Astrocyte (in vitro differentiated cells and primary cell): Measurements from ENCODE around the gene KIAA1671. TPM values are rescaled to one million over a fixed set of nuclear protein-coding genes. Genes with fewer than 3 reads are reported as not detected.

ENCODE experiments used
- DNase-seq: peaks from one replicate; pipeline ENCODE4 v3.0.0-alpha.2; 2010; ENCODE audit warnings: low read depth
- FAIRE-seq: peaks from 2 replicates; lab custom pipeline; 2011; peaks lifted over from hg19 to GRCh38; lab: Jason Lieb, UNC
- H2AFZ ChIP-seq: 2 replicates; pipeline ENCODE4 v1.6.0; 2012; ENCODE audit warnings: low read depth, low read length, inconsistent platforms
- H3K27ac ChIP-seq: 2 replicates; pipeline ENCODE4 v1.5.1; 2011; ENCODE audit warnings: low read depth, low read length, inconsistent platforms
- H3K27me3 ChIP-seq: 2 replicates; pipeline ENCODE4 v1.6.0; 2011; ENCODE audit warnings: low read length, inconsistent platforms; ENCODE audit not compliant: insufficient read depth
- H3K36me3 ChIP-seq: 2 replicates; pipeline ENCODE4 v1.5.1; 2011; ENCODE audit warnings: low read length, inconsistent platforms; ENCODE audit not compliant: insufficient read depth
- H3K4me1 ChIP-seq: 2 replicates; pipeline ENCODE4 v1.5.1; 2011; ENCODE audit warnings: low read length, inconsistent platforms; ENCODE audit not compliant: insufficient read depth
- H3K4me2 ChIP-seq: 2 replicates; pipeline ENCODE4 v1.6.0; 2012; ENCODE audit warnings: low read length, inconsistent platforms
- H3K4me3 ChIP-seq: 2 replicates; pipeline ENCODE4 v1.5.1; 2011; ENCODE audit warnings: low read depth, mild to moderate bottlenecking, low read length, inconsistent platforms; ENCODE audit not compliant: insufficient read depth
- H3K79me2 ChIP-seq: 2 replicates; pipeline ENCODE4 v1.6.0; 2012; ENCODE audit warnings: mild to moderate bottlenecking, low read length, inconsistent platforms; ENCODE audit not compliant: insufficient read depth
- H3K9ac ChIP-seq: 2 replicates; pipeline ENCODE4 v1.6.0; 2012; ENCODE audit warnings: mild to moderate bottlenecking, low read length, inconsistent platforms
- H3K9me3 ChIP-seq: 2 replicates; pipeline ENCODE4 v1.5.1; 2012; ENCODE audit warnings: low read depth, mild to moderate bottlenecking, low read length, inconsistent platforms; ENCODE audit not compliant: insufficient read depth
- H4K20me1 ChIP-seq: 2 replicates; pipeline ENCODE4 v1.6.0; 2012; ENCODE audit warnings: low read length, inconsistent platforms; ENCODE audit not compliant: insufficient read depth
- H3K27ac Mint-ChIP-seq: one replicate; pipeline ENCODE4 v1.8.0; 2021; ENCODE audit warnings: mild to moderate bottlenecking, mixed read lengths; ENCODE audit not compliant: unreplicated experiment
- H3K27me3 Mint-ChIP-seq: one replicate; pipeline ENCODE4 v1.8.0; 2021; ENCODE audit warnings: low read depth, mixed read lengths; ENCODE audit not compliant: unreplicated experiment
- H3K36me3 Mint-ChIP-seq: one replicate; pipeline ENCODE4 v1.8.0; 2021; ENCODE audit warnings: low read depth, mixed read lengths; ENCODE audit not compliant: unreplicated experiment
- H3K4me1 Mint-ChIP-seq: one replicate; pipeline ENCODE4 v1.8.0; 2021; ENCODE audit warnings: low read depth, mixed read lengths; ENCODE audit not compliant: unreplicated experiment
- H3K4me3 Mint-ChIP-seq: one replicate; pipeline ENCODE4 v1.8.0; 2021; ENCODE audit warnings: mild to moderate bottlenecking, moderate library complexity, mixed read lengths; ENCODE audit not compliant: unreplicated experiment
- H3K9me3 Mint-ChIP-seq: one replicate; pipeline ENCODE4 v1.8.0; 2021; ENCODE audit warnings: mild to moderate bottlenecking, mixed read lengths; ENCODE audit not compliant: unreplicated experiment
- EZH2 ChIP-seq: IDR thresholded peaks from 2 replicates; pipeline ENCODE4 v1.6.1; 2012; ENCODE audit warnings: mild to moderate bottlenecking, low read length, inconsistent platforms; ENCODE audit not compliant: insufficient read depth
- total RNA-seq: library from RNA; stranded (reverse); gene quantifications from 2 replicates; pipeline ENCODE4 v1.2.1, GENCODE V29; 2021
- TF ChIP-seq, protein P1 (sequence below): IDR thresholded peaks from 2 replicates; pipeline ENCODE4 v1.5.1; 2011; ENCODE audit warnings: low read depth, mild to moderate bottlenecking, inconsistent platforms, low read length, moderate library complexity; ENCODE audit not compliant: insufficient read depth

The KIAA1671 gene
- total RNA-seq, 1 donor from 2014 or later: 28.4 TPM

- Histone ChIP-seq H3K9me3 (no peaks in the 10 kb centered on the region), H3K27ac (no peak overlapping the region), H3K4me1 (peaks cover under 1% of the 10 kb centered on the region), H3K4me3 (no peak overlapping the region), H4K20me1 (no peaks in the 10 kb centered on the region), H2AFZ (no peak overlapping the region), H3K79me2 (no peaks in the 10 kb centered on the region), H3K4me2 (no peak overlapping the region), H3K27me3 (no peaks in the 10 kb centered on the region), H3K36me3 (no peaks in the 10 kb centered on the region), H3K9ac (no peak overlapping the region)
- no peak for TF ChIP-seq EZH2
- Mint-ChIP-seq H3K36me3 (no peaks in the 10 kb centered on the region), H3K4me1 (no peaks in the 10 kb centered on the region), H3K27ac (no peak overlapping the region), H3K9me3 (no peaks in the 10 kb centered on the region), H3K27me3 (no peaks in the 10 kb centered on the region), H3K4me3 (no peak overlapping the region)
- FAIRE-seq (no peak), DNase-seq (no peak)
Measured at GRCh38 chr22:25105817-25106650, 153.5 kb downstream of the KIAA1671 start.

GRCh38 chr22:25109878-25110595 lies 157.5 kb downstream of the KIAA1671 start:
- Mint-ChIP-seq H3K36me3 (no peaks in the 10 kb centered on the region), H3K27me3 (no peaks in the 10 kb centered on the region), H3K4me3 (peak overlapping the region; percentile 92), H3K27ac (no peak overlapping the region), H3K4me1 (peaks cover 28% of the 10 kb centered on the region), H3K9me3 (no peaks in the 10 kb centered on the region)
- H3K27me3 ChIP-seq: no peaks in the 10 kb centered on the region
- FAIRE-seq (no peak), DNase-seq (no peak)
- H3K9me3 ChIP-seq: no peaks in the 10 kb centered on the region
- no peaks in the 10 kb centered on the region for H4K20me1 ChIP-seq
- no peaks in the 10 kb centered on the region for H3K36me3 ChIP-seq
- no peak overlapping the region for H2AFZ ChIP-seq
- peaks cover 4% of the 10 kb centered on the region for H3K4me1 ChIP-seq
- TF ChIP-seq EZH2: no peak
- TF ChIP-seq, protein P1, sequence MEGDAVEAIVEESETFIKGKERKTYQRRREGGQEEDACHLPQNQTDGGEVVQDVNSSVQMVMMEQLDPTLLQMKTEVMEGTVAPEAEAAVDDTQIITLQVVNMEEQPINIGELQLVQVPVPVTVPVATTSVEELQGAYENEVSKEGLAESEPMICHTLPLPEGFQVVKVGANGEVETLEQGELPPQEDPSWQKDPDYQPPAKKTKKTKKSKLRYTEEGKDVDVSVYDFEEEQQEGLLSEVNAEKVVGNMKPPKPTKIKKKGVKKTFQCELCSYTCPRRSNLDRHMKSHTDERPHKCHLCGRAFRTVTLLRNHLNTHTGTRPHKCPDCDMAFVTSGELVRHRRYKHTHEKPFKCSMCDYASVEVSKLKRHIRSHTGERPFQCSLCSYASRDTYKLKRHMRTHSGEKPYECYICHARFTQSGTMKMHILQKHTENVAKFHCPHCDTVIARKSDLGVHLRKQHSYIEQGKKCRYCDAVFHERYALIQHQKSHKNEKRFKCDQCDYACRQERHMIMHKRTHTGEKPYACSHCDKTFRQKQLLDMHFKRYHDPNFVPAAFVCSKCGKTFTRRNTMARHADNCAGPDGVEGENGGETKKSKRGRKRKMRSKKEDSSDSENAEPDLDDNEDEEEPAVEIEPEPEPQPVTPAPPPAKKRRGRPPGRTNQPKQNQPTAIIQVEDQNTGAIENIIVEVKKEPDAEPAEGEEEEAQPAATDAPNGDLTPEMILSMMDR: no peak
- no peak overlapping the region for H3K9ac ChIP-seq
- H3K4me3 ChIP-seq: no peak overlapping the region
- no peak overlapping the region for H3K27ac ChIP-seq
- H3K4me2 ChIP-seq: peak overlapping the region; percentile 100
- H3K79me2 ChIP-seq: no peaks in the 10 kb centered on the region

DNA sequence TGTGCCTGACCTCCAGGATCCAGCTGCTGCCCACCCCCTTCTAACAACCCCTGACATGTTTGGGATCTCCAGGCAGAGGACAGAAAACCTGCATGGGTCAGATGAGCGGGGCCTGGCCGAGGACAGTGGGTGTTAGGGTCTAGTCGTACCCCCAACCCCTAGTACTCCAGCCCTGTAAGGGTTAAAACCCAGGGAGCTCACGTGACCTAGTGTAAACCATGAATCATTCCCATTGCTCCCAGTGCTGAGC lies 158.0 kb downstream of the KIAA1671 start:
- Histone ChIP-seq H3K4me1 (peaks cover 4% of the 10 kb centered on the region), H3K9me3 (no peaks in the 10 kb centered on the region), H4K20me1 (no peaks in the 10 kb centered on the region), H3K27me3 (no peaks in the 10 kb centered on the region), H3K27ac (no peak overlapping the region), H2AFZ (peak overlapping the region; percentile 99), H3K79me2 (no peaks in the 10 kb centered on the region), H3K9ac (peak overlapping the region; percentile 84), H3K36me3 (no peaks in the 10 kb centered on the region), H3K4me2 (peak overlapping the region; percentile 100), H3K4me3 (peak overlapping the region; percentile 73)
- TF ChIP-seq EZH2: no peak
- TF ChIP-seq, protein P1: no peak
- H3K36me3 Mint-ChIP-seq: no peaks in the 10 kb centered on the region
- no peak for DNase-seq
- H3K9me3 Mint-ChIP-seq: no peaks in the 10 kb centered on the region
- peaks cover 30% of the 10 kb centered on the region for H3K4me1 Mint-ChIP-seq
- peak overlapping the region; percentile 97 for H3K27ac Mint-ChIP-seq
- FAIRE-seq: no peak
- peak overlapping the region; percentile 92 for H3K4me3 Mint-ChIP-seq
- no peaks in the 10 kb centered on the region for H3K27me3 Mint-ChIP-seq
